HFFc6 (cell line): ENCODE measurements around the gene CLK2. TPM values are rescaled to one million over a fixed set of nuclear protein-coding genes. Genes with fewer than 3 reads are reported as not detected.
A peak's percentile ranks its signal among the peaks of the same experiment; 100 is the strongest.

Experiments used
- DNase-seq: peaks from one replicate; pipeline ENCODE4 v3.0.0-alpha.2; 2018
- H3K27ac Mint-ChIP-seq: 2 replicates; pipeline ENCODE4 v1.8.0; 2020; ENCODE audit warnings: mild to moderate bottlenecking, mixed read lengths
- H3K27me3 Mint-ChIP-seq: 2 replicates; pipeline ENCODE4 v1.8.0; 2021; ENCODE audit warnings: mild to moderate bottlenecking, moderate library complexity, mixed read lengths; ENCODE audit not compliant: insufficient read depth
- H3K36me3 Mint-ChIP-seq: 2 replicates; pipeline ENCODE4 v1.8.0; 2021; ENCODE audit warnings: low read depth, mixed read lengths
- H3K4me1 Mint-ChIP-seq: 2 replicates; pipeline ENCODE4 v1.8.0; 2020; ENCODE audit warnings: low read depth, mixed read lengths
- H3K4me3 Mint-ChIP-seq: 2 replicates; pipeline ENCODE4 v1.8.0; 2020; ENCODE audit warnings: mild to moderate bottlenecking, moderate library complexity, mixed read lengths
- H3K9me3 Mint-ChIP-seq: 2 replicates; pipeline ENCODE4 v1.8.0; 2020; ENCODE audit warnings: mild to moderate bottlenecking, mixed read lengths
- CTCF ChIP-seq: fragments of 200-600 bp; sonication (generic); IDR thresholded peaks from 2 replicates; pipeline ENCODE4 v1.5.0; 2021; ENCODE audit warnings: antibody characterized with exemption, mild to moderate bottlenecking
- total RNA-seq, 6 experiments: library from RNA; stranded (reverse); fragmentation: NEBNext Ultra II Directional; extraction: Animal tissue kit (Norgen Biotek cat#: 25700); gene quantifications; 2 replicates in 1 of 6; 3 replicates in 5 of 6; pipeline ENCODE4 v1.2.3, GENCODE V29; 2021

The CLK2 gene
- total RNA-seq, 6 experiments from 2014 or later, result 24.8 to 32.8 (median 30.0) TPM

- Mint-ChIP-seq H3K27ac (peak overlapping the region; percentile 17; the same call in 1 of the 2 replicates), H3K4me1 (peaks cover 29% of the 10 kb centered on the region)
Measured at GRCh38 chr1:155320252-155320651, 46.9 kb upstream of the CLK2 start.

GRCh38 chr1:155319536-155319935 lies 46.2 kb upstream of the CLK2 start:
- Mint-ChIP-seq H3K9me3 (no peaks in the 10 kb centered on the region), H3K36me3 (no peaks in the 10 kb centered on the region), H3K4me1 (peaks cover 29% of the 10 kb centered on the region), H3K27ac (peak overlapping the region; percentile 42; the same call in 1 of the 2 replicates), H3K4me3 (peak overlapping the region; percentile 96; the same call in 1 of the 2 replicates), H3K27me3 (peaks cover 7% of the 10 kb centered on the region)
- no peak for DNase-seq
- TF ChIP-seq CTCF, result no peak

More at GRCh38 chr1:155320252-155320651, 46.9 kb upstream of the CLK2 start:
- Mint-ChIP-seq H3K4me3 (peak overlapping the region; percentile 96), H3K27me3 (peaks cover 10% of the 10 kb centered on the region), H3K36me3 (no peaks in the 10 kb centered on the region), H3K9me3 (no peaks in the 10 kb centered on the region)
- no peak for DNase-seq
- no peak for TF ChIP-seq CTCF

GRCh38 chr1:155318082-155318481 lies 44.8 kb upstream of the CLK2 start:
- H3K27me3 Mint-ChIP-seq, result peaks cover 2% of the 10 kb centered on the region
- H3K36me3 Mint-ChIP-seq, result no peaks in the 10 kb centered on the region
- no peak overlapping the region for H3K27ac Mint-ChIP-seq
- no peak overlapping the region for H3K4me3 Mint-ChIP-seq
- TF ChIP-seq CTCF, result no peak
- peaks cover 35% of the 10 kb centered on the region for H3K4me1 Mint-ChIP-seq
- no peaks in the 10 kb centered on the region for H3K9me3 Mint-ChIP-seq
- no peak for DNase-seq

GRCh38 chr1:155316922-155317321 lies 43.6 kb upstream of the CLK2 start:
- Mint-ChIP-seq H3K9me3 (no peaks in the 10 kb centered on the region), H3K27ac (no peak overlapping the region), H3K4me3 (no peak overlapping the region), H3K4me1 (peaks cover 29% of the 10 kb centered on the region), H3K36me3 (no peaks in the 10 kb centered on the region), H3K27me3 (peaks cover 2% of the 10 kb centered on the region)
- TF ChIP-seq CTCF, result no peak
- DNase-seq, result no peak

- peaks cover 1% of the 10 kb centered on the region for H3K27me3 Mint-ChIP-seq
- peaks cover 22% of the 10 kb centered on the region for H3K4me1 Mint-ChIP-seq
- no peak overlapping the region; the same call in 1 of the 2 replicates for H3K4me3 Mint-ChIP-seq
- no peak for TF ChIP-seq CTCF
- H3K9me3 Mint-ChIP-seq, result no peaks in the 10 kb centered on the region
- no peak for DNase-seq
- H3K27ac Mint-ChIP-seq, result peak overlapping the region; percentile 32; the same call in 1 of the 2 replicates
- H3K36me3 Mint-ChIP-seq, result 0 out of 2 replicates have a peak, but pooled peaks cover 4% of the 10 kb centered on the region
Measured at GRCh38 chr1:155313261-155313660, 40.0 kb upstream of the CLK2 start.
